ENCODE results near the gene FAM20B. TPM values are rescaled to one million over a fixed set of nuclear protein-coding genes. Genes with fewer than 3 reads are reported as not detected.

The FAM20B gene
- total and polyA plus RNA-seq, 2 experiments from 2014 or later: 5.3 to 22.5 TPM

DNA sequence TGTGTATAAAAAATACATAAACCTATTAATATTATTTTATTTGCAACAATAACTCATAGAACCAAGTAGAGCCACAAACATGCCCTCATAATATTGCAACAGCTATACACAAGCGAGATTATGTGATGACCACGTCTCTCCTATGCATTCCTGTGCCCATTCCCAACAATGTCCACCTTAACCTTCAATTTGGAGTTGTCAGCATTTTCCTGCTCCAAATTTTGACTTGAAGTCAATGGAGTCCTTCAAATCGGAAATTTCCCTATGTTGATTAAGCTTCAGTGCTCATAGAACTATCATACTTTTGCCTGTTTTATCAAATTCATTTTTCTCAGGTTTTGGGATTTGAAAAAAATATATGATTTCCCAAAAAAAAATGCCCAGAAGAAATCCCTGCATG lies 27.4 kb upstream of the FAM20B start:
- Histone ChIP-seq H3K27me3 (ENCODE audit: insufficient read depth) (no peaks in the 10 kb centered on the region), H3K4me2 (no peak overlapping the region), H3K36me3 (ENCODE audit: insufficient read depth) (0 out of 2 replicates have a peak, but pooled peaks cover 12% of the 10 kb centered on the region), H3K4me3 (no peak overlapping the region), H4K20me1 (replicated peaks; ENCODE audit: insufficient read depth) (no peaks in the 10 kb centered on the region), H3K9me2 (ENCODE audit: insufficient read depth) (no peaks in the 10 kb centered on the region), H3K4me1 (ENCODE audit: insufficient read depth) (peaks cover 4% of the 10 kb centered on the region; the same call in 1 of the 2 replicates), H3K79me2 (replicated peaks; ENCODE audit: insufficient read depth) (no peaks in the 10 kb centered on the region), H2AFZ (no peak overlapping the region), H3K27ac (ENCODE audit: low read depth) (no peak overlapping the region), H3F3A (replicated peaks; ENCODE audit: low read depth) (no peaks in the 10 kb centered on the region)
- Mint-ChIP-seq H3K9me3 (peaks cover 33% of the 10 kb centered on the region), H3K4me3 (no peak overlapping the region), H3K4me1 (peaks cover 5% of the 10 kb centered on the region; the same call in 2 of the 3 replicates), H3K27me3 (ENCODE audit: insufficient read depth, low read depth, poor library complexity) (peaks cover 5% of the 10 kb centered on the region), H3K36me3 (ENCODE audit: low read depth) (peaks cover 18% of the 10 kb centered on the region), H3K27ac (no peak overlapping the region)
- ATAC-seq (no peak), DNase-seq (ENCODE audit: low spot score) (no peak)
- no peak for TF ChIP-seq ZNF114 (CRISPR knock-in tag; IDR thresholded peaks at IDR 0.05)
- TF ChIP-seq, protein P1, sequence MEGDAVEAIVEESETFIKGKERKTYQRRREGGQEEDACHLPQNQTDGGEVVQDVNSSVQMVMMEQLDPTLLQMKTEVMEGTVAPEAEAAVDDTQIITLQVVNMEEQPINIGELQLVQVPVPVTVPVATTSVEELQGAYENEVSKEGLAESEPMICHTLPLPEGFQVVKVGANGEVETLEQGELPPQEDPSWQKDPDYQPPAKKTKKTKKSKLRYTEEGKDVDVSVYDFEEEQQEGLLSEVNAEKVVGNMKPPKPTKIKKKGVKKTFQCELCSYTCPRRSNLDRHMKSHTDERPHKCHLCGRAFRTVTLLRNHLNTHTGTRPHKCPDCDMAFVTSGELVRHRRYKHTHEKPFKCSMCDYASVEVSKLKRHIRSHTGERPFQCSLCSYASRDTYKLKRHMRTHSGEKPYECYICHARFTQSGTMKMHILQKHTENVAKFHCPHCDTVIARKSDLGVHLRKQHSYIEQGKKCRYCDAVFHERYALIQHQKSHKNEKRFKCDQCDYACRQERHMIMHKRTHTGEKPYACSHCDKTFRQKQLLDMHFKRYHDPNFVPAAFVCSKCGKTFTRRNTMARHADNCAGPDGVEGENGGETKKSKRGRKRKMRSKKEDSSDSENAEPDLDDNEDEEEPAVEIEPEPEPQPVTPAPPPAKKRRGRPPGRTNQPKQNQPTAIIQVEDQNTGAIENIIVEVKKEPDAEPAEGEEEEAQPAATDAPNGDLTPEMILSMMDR (conservative IDR thresholded peaks at IDR 0.05; ENCODE audit: low read depth in 2 of 2): no peak
- TF ChIP-seq, protein P2, sequence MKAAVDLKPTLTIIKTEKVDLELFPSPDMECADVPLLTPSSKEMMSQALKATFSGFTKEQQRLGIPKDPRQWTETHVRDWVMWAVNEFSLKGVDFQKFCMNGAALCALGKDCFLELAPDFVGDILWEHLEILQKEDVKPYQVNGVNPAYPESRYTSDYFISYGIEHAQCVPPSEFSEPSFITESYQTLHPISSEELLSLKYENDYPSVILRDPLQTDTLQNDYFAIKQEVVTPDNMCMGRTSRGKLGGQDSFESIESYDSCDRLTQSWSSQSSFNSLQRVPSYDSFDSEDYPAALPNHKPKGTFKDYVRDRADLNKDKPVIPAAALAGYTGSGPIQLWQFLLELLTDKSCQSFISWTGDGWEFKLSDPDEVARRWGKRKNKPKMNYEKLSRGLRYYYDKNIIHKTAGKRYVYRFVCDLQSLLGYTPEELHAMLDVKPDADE (IDR thresholded peaks at IDR 0.05): no peak
- TF ChIP-seq, protein P3, sequence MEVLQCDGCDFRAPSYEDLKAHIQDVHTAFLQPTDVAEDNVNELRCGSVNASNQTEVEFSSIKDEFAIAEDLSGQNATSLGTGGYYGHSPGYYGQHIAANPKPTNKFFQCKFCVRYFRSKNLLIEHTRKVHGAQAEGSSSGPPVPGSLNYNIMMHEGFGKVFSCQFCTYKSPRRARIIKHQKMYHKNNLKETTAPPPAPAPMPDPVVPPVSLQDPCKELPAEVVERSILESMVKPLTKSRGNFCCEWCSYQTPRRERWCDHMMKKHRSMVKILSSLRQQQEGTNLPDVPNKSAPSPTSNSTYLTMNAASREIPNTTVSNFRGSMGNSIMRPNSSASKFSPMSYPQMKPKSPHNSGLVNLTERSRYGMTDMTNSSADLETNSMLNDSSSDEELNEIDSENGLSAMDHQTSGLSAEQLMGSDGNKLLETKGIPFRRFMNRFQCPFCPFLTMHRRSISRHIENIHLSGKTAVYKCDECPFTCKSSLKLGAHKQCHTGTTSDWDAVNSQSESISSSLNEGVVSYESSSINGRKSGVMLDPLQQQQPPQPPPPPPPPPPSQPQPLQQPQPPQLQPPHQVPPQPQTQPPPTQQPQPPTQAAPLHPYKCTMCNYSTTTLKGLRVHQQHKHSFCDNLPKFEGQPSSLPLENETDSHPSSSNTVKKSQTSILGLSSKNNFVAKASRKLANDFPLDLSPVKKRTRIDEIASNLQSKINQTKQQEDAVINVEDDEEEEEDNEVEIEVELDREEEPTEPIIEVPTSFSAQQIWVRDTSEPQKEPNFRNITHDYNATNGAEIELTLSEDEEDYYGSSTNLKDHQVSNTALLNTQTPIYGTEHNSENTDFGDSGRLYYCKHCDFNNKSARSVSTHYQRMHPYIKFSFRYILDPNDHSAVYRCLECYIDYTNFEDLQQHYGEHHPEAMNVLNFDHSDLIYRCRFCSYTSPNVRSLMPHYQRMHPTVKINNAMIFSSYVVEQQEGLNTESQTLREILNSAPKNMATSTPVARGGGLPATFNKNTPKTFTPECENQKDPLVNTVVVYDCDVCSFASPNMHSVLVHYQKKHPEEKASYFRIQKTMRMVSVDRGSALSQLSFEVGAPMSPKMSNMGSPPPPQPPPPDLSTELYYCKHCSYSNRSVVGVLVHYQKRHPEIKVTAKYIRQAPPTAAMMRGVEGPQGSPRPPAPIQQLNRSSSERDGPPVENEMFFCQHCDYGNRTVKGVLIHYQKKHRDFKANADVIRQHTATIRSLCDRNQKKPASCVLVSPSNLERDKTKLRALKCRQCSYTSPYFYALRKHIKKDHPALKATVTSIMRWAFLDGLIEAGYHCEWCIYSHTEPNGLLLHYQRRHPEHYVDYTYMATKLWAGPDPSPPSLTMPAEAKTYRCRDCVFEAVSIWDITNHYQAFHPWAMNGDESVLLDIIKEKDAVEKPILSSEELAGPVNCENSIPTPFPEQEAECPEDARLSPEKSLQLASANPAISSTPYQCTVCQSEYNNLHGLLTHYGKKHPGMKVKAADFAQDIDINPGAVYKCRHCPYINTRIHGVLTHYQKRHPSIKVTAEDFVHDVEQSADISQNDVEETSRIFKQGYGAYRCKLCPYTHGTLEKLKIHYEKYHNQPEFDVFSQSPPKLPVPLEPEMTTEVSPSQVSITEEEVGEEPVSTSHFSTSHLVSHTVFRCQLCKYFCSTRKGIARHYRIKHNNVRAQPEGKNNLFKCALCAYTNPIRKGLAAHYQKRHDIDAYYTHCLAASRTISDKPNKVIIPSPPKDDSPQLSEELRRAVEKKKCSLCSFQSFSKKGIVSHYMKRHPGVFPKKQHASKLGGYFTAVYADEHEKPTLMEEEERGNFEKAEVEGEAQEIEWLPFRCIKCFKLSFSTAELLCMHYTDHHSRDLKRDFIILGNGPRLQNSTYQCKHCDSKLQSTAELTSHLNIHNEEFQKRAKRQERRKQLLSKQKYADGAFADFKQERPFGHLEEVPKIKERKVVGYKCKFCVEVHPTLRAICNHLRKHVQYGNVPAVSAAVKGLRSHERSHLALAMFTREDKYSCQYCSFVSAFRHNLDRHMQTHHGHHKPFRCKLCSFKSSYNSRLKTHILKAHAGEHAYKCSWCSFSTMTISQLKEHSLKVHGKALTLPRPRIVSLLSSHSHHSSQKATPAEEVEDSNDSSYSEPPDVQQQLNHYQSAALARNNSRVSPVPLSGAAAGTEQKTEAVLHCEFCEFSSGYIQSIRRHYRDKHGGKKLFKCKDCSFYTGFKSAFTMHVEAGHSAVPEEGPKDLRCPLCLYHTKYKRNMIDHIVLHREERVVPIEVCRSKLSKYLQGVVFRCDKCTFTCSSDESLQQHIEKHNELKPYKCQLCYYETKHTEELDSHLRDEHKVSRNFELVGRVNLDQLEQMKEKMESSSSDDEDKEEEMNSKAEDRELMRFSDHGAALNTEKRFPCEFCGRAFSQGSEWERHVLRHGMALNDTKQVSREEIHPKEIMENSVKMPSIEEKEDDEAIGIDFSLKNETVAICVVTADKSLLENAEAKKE (CRISPR knock-in tag; IDR thresholded peaks at IDR 0.05): no peak
- TF ChIP-seq, protein P4, sequence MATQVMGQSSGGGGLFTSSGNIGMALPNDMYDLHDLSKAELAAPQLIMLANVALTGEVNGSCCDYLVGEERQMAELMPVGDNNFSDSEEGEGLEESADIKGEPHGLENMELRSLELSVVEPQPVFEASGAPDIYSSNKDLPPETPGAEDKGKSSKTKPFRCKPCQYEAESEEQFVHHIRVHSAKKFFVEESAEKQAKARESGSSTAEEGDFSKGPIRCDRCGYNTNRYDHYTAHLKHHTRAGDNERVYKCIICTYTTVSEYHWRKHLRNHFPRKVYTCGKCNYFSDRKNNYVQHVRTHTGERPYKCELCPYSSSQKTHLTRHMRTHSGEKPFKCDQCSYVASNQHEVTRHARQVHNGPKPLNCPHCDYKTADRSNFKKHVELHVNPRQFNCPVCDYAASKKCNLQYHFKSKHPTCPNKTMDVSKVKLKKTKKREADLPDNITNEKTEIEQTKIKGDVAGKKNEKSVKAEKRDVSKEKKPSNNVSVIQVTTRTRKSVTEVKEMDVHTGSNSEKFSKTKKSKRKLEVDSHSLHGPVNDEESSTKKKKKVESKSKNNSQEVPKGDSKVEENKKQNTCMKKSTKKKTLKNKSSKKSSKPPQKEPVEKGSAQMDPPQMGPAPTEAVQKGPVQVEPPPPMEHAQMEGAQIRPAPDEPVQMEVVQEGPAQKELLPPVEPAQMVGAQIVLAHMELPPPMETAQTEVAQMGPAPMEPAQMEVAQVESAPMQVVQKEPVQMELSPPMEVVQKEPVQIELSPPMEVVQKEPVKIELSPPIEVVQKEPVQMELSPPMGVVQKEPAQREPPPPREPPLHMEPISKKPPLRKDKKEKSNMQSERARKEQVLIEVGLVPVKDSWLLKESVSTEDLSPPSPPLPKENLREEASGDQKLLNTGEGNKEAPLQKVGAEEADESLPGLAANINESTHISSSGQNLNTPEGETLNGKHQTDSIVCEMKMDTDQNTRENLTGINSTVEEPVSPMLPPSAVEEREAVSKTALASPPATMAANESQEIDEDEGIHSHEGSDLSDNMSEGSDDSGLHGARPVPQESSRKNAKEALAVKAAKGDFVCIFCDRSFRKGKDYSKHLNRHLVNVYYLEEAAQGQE (IDR thresholded peaks at IDR 0.05; ENCODE audit: unreplicated experiment): no peak
- no peak for TF ChIP-seq ZNF331 (CRISPR knock-in tag; IDR thresholded peaks at IDR 0.05; ENCODE audit: low read depth)
- no peak for TF ChIP-seq EZH2 (IDR thresholded peaks at IDR 0.05; ENCODE audit: low read depth, unreplicated experiment)
- TF ChIP-seq NANOG (IDR thresholded peaks at IDR 0.05; ENCODE audit: borderline replicate concordance): no peak
- TF ChIP-seq CREB1 (CRISPR knock-in tag; IDR thresholded peaks at IDR 0.05; ENCODE audit: low read depth): no peak
- no peak for TF ChIP-seq JUNB (IDR thresholded peaks at IDR 0.05; ENCODE audit: unreplicated experiment)
- TF ChIP-seq POLR2AphosphoS5 (IDR thresholded peaks at IDR 0.05; ENCODE audit: low read depth): no peak

Measured in GM23338 (cell line).